Measurements from ENCODE around the gene SHB.

- no peak for TF ChIP-seq CTCF (IDR thresholded peaks at IDR 0.05)
- TF ChIP-seq POLR2AphosphoS5 (IDR thresholded peaks at IDR 0.05): no peak
Observed at GRCh38 chr9:38006163-38006562, 62.9 kb downstream of the SHB start.
